Heart left ventricle (tissue), 13 donors: ENCODE measurements around the gene ALOXE3.

Experiments used
- POLR2A ChIP-seq, 2 donors: fragments of 450-650 bp; IDR thresholded peaks; one replicate each; pipeline ENCODE4 v1.6.1; 2017; ENCODE audit warnings: antibody characterized with exemption in 2 of 2, mild to moderate bottlenecking in 2 of 2, moderate library complexity in 2 of 2
- TF ChIP-seq, protein P1 (sequence below), 12 donors: fragments of 200-600 bp; sonication (generic) in 4 of 12; IDR thresholded peaks; one replicate each; pipeline versions ENCODE4 v1.5.0 to v1.8.0; 2018 to 2022; ENCODE audit warnings: antibody characterized with exemption in 12 of 12, mild to moderate bottlenecking in 5 of 12
- donor health status: ischemic (EF 13 %, LVEDD 7.1; RV severe dilation, severe dysfunction).
- donor health status: DM: no; HTN: yes; CAD: no.
- donor health status: DM: no; HTN: no; CAD: no.
- donor health status: ischemic (EF 25% LVEDD 6.9; RV normal size, moderate dysfunction).
- donor health status: ischemic (EF 25% LVEDD 5.7; RV mildly dilated, moderate dysfunction).
- donor health status: ischemic (EF 35%, LVEDD 5.7; RV mildly dilated, moderate dysfunction).
- donor health status: nonischemic (EF 11% LVEDD 7.7; RV severe dilation, severe dysfunction).
- donor health status: DM: yes; HTN: yes; CAD: no.
- donor health status: PGD.
- donor health status: ischemic (EF 29% LVEDD 5.4; RV normal size, mild dysfunction).
- donor health status: nonischemic (EF 23%, LVEDD 6.1; RV moderate dilation, normal function).

DNA sequence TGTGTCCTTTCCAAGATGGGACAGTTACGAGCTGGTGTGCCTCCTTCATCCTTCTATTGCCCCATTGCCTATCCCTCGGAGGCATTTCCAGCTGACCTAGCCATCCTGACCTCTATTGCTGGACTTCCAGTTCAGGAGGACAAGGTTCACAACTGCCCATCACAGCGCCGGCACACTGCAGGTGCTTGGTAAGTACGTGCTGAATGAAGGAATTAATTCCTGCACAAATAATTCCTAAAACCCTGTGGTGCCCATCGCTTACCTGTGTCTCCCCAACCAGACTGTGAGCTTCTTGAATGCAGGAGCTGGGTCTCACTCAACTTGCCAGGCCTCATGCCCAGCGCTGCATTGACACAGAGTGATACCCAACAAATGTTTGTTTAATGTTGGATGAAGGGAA is 66.5 kb downstream of the ALOXE3 start:
- TF ChIP-seq, protein P1, sequence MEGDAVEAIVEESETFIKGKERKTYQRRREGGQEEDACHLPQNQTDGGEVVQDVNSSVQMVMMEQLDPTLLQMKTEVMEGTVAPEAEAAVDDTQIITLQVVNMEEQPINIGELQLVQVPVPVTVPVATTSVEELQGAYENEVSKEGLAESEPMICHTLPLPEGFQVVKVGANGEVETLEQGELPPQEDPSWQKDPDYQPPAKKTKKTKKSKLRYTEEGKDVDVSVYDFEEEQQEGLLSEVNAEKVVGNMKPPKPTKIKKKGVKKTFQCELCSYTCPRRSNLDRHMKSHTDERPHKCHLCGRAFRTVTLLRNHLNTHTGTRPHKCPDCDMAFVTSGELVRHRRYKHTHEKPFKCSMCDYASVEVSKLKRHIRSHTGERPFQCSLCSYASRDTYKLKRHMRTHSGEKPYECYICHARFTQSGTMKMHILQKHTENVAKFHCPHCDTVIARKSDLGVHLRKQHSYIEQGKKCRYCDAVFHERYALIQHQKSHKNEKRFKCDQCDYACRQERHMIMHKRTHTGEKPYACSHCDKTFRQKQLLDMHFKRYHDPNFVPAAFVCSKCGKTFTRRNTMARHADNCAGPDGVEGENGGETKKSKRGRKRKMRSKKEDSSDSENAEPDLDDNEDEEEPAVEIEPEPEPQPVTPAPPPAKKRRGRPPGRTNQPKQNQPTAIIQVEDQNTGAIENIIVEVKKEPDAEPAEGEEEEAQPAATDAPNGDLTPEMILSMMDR (IDR thresholded peaks at IDR 0.05), result no peak
- no peak for TF ChIP-seq POLR2A (IDR thresholded peaks at IDR 0.05)
